Measurements from ENCODE around the gene RALGAPB.
"Not testable (repeated sequence)": the region's sequence is repeated elsewhere in the genome, so short reads cannot be mapped to it uniquely, and the experiment has no call there.

The RALGAPB gene

GRCh38 chr20:38504368-38505090, 31.9 kb downstream of the RALGAPB start:
- Histone ChIP-seq H3K36me3 (ENCODE audit: control insufficient read depth, insufficient read depth, low read length) (peaks cover 14% of the 10 kb centered on the region), H3K4me3 (replicated peaks; ENCODE audit: low read depth, low read length) (no peak overlapping the region), H3K27me3 (replicated peaks; ENCODE audit: control insufficient read depth, insufficient read depth, low read length) (no peaks in the 10 kb centered on the region)
- DNase-seq (ENCODE audit: extremely low read depth, insufficient read length), result no peak
- TF ChIP-seq CTCF (IDR thresholded peaks at IDR 0.05; ENCODE audit: insufficient read depth, low read length, poor library complexity, severe bottlenecking), result no peak

GRCh38 chr20:38505091-38505455, 32.4 kb downstream of the RALGAPB start:
- no peak for TF ChIP-seq CTCF (IDR thresholded peaks at IDR 0.05; ENCODE audit: insufficient read depth, low read length, poor library complexity, severe bottlenecking)
- DNase-seq (ENCODE audit: extremely low read depth, insufficient read length), result no peak
- Histone ChIP-seq H3K36me3 (ENCODE audit: control insufficient read depth, insufficient read depth, low read length) (peaks cover 15% of the 10 kb centered on the region), H3K27me3 (replicated peaks; ENCODE audit: control insufficient read depth, insufficient read depth, low read length) (no peaks in the 10 kb centered on the region), H3K4me3 (replicated peaks; ENCODE audit: low read depth, low read length) (no peak overlapping the region)

- peaks cover 13% of the 10 kb centered on the region for H3K36me3 ChIP-seq (ENCODE audit: control insufficient read depth, insufficient read depth, low read length)
- not testable (repeated sequence) for DNase-seq (ENCODE audit: extremely low read depth, insufficient read length)
These were observed 39.1 kb downstream of the RALGAPB start for GRCh38 chr20:38511726-38512125.

GRCh38 chr20:38514185-38514584, 41.5 kb downstream of the RALGAPB start:
- Histone ChIP-seq H3K4me3 (replicated peaks; ENCODE audit: low read depth, low read length) (no peak overlapping the region), H3K36me3 (ENCODE audit: control insufficient read depth, insufficient read depth, low read length) (peaks cover 8% of the 10 kb centered on the region), H3K27me3 (replicated peaks; ENCODE audit: control insufficient read depth, insufficient read depth, low read length) (no peaks in the 10 kb centered on the region)
- no peak for TF ChIP-seq CTCF (IDR thresholded peaks at IDR 0.05; ENCODE audit: insufficient read depth, low read length, poor library complexity, severe bottlenecking)
- no peak for DNase-seq (ENCODE audit: extremely low read depth, insufficient read length)

More at GRCh38 chr20:38511726-38512125, 39.1 kb downstream of the RALGAPB start:
- H3K27me3 ChIP-seq (replicated peaks; ENCODE audit: control insufficient read depth, insufficient read depth, low read length); H3K4me3 ChIP-seq (replicated peaks; ENCODE audit: low read depth, low read length): not testable (repeated sequence)

GRCh38 chr20:38514947-38515346, 42.3 kb downstream of the RALGAPB start:
- no peaks in the 10 kb centered on the region for H3K27me3 ChIP-seq (replicated peaks; ENCODE audit: control insufficient read depth, insufficient read depth, low read length)
- no peak for TF ChIP-seq CTCF (IDR thresholded peaks at IDR 0.05; ENCODE audit: insufficient read depth, low read length, poor library complexity, severe bottlenecking)
- DNase-seq (ENCODE audit: extremely low read depth, insufficient read length), result no peak
- no peak overlapping the region for H3K4me3 ChIP-seq (replicated peaks; ENCODE audit: low read depth, low read length)
- H3K36me3 ChIP-seq (ENCODE audit: control insufficient read depth, insufficient read depth, low read length), result peaks cover 5% of the 10 kb centered on the region

- no peak for DNase-seq (ENCODE audit: extremely low read depth, insufficient read length)
- TF ChIP-seq CTCF (IDR thresholded peaks at IDR 0.05; ENCODE audit: insufficient read depth, low read length, poor library complexity, severe bottlenecking), result no peak
- H3K36me3 ChIP-seq (ENCODE audit: control insufficient read depth, insufficient read depth, low read length), result peaks cover 4% of the 10 kb centered on the region
- no peaks in the 10 kb centered on the region for H3K27me3 ChIP-seq (replicated peaks; ENCODE audit: control insufficient read depth, insufficient read depth, low read length)
- H3K4me3 ChIP-seq (replicated peaks; ENCODE audit: low read depth, low read length), result no peak overlapping the region
These were observed 43.0 kb downstream of the RALGAPB start for GRCh38 chr20:38515631-38516030.

Data from GM06990 (cell line).